Measurements from ENCODE around the gene APBB3.

APBB3 gene

GRCh38 chr5:140568443-140569063, 4.2 kb upstream of the APBB3 start:
- H3K9ac ChIP-seq (ENCODE audit: low read depth, low read length) = no peak overlapping the region
- H3K9me3 ChIP-seq (ENCODE audit: control insufficient read depth, insufficient read depth, low read length) = no peaks in the 10 kb centered on the region
- no peaks in the 10 kb centered on the region for H3K4me1 ChIP-seq (ENCODE audit: insufficient read depth, low read length)
- no peaks in the 10 kb centered on the region; the same call in 1 of the 2 replicates for H3K36me3 ChIP-seq (ENCODE audit: insufficient read depth, low read length)

GRCh38 chr5:140567871-140568270, 3.5 kb upstream of the APBB3 start:
- Histone ChIP-seq H3K36me3 (ENCODE audit: insufficient read depth, low read length) (no peaks in the 10 kb centered on the region; the same call in 1 of the 2 replicates), H3K9ac (ENCODE audit: low read depth, low read length) (no peak overlapping the region), H3K9me3 (ENCODE audit: control insufficient read depth, insufficient read depth, low read length) (no peaks in the 10 kb centered on the region), H3K4me1 (ENCODE audit: insufficient read depth, low read length) (no peaks in the 10 kb centered on the region)

GRCh38 chr5:140567136-140567818, 2.9 kb upstream of the APBB3 start:
- Histone ChIP-seq H3K36me3 (ENCODE audit: insufficient read depth, low read length) (no peaks in the 10 kb centered on the region; the same call in 1 of the 2 replicates), H3K9me3 (ENCODE audit: control insufficient read depth, insufficient read depth, low read length) (no peaks in the 10 kb centered on the region), H3K4me1 (ENCODE audit: insufficient read depth, low read length) (no peaks in the 10 kb centered on the region), H3K9ac (ENCODE audit: low read depth, low read length) (no peak overlapping the region)

GRCh38 chr5:140566665-140567064, 2.3 kb upstream of the APBB3 start:
- Histone ChIP-seq H3K9ac (ENCODE audit: low read depth, low read length) (no peak overlapping the region), H3K4me1 (ENCODE audit: insufficient read depth, low read length) (no peaks in the 10 kb centered on the region), H3K9me3 (ENCODE audit: control insufficient read depth, insufficient read depth, low read length) (no peaks in the 10 kb centered on the region), H3K36me3 (ENCODE audit: insufficient read depth, low read length) (no peaks in the 10 kb centered on the region; the same call in 1 of the 2 replicates)

GRCh38 chr5:140565780-140566095, 1.3 kb upstream of the APBB3 start:
- Histone ChIP-seq H3K9me3 (ENCODE audit: control insufficient read depth, insufficient read depth, low read length) (no peaks in the 10 kb centered on the region), H3K4me1 (ENCODE audit: insufficient read depth, low read length) (no peaks in the 10 kb centered on the region), H3K9ac (ENCODE audit: low read depth, low read length) (peak overlapping the region; percentile 80; the same call in 1 of the 2 replicates), H3K36me3 (ENCODE audit: insufficient read depth, low read length) (no peaks in the 10 kb centered on the region; the same call in 1 of the 2 replicates)

- peak overlapping the region; percentile 80 for H3K9ac ChIP-seq (ENCODE audit: low read depth, low read length)
- no peaks in the 10 kb centered on the region for H3K9me3 ChIP-seq (ENCODE audit: control insufficient read depth, insufficient read depth, low read length)
- no peaks in the 10 kb centered on the region; the same call in 1 of the 2 replicates for H3K36me3 ChIP-seq (ENCODE audit: insufficient read depth, low read length)
- H3K4me1 ChIP-seq (ENCODE audit: insufficient read depth, low read length) = no peaks in the 10 kb centered on the region
Measured at GRCh38 chr5:140565024-140565779, 804 bp upstream of the APBB3 start.

- Histone ChIP-seq H3K9me3 (ENCODE audit: control insufficient read depth, insufficient read depth, low read length) (no peaks in the 10 kb centered on the region), H3K4me1 (ENCODE audit: insufficient read depth, low read length) (no peaks in the 10 kb centered on the region), H3K9ac (ENCODE audit: low read depth, low read length) (peak overlapping the region; percentile 80), H3K36me3 (ENCODE audit: insufficient read depth, low read length) (no peaks in the 10 kb centered on the region; the same call in 1 of the 2 replicates)
Measured at GRCh38 chr5:140563596-140563995, 802 bp downstream of the APBB3 start.

- Histone ChIP-seq H3K9ac (ENCODE audit: low read depth, low read length) (no peak overlapping the region), H3K4me1 (ENCODE audit: insufficient read depth, low read length) (no peaks in the 10 kb centered on the region), H3K9me3 (ENCODE audit: control insufficient read depth, insufficient read depth, low read length) (no peaks in the 10 kb centered on the region), H3K36me3 (ENCODE audit: insufficient read depth, low read length) (no peaks in the 10 kb centered on the region; the same call in 1 of the 2 replicates)
Measured at GRCh38 chr5:140561753-140562523, 2.5 kb downstream of the APBB3 start.

- Histone ChIP-seq H3K36me3 (ENCODE audit: insufficient read depth, low read length) (no peaks in the 10 kb centered on the region), H3K9me3 (ENCODE audit: control insufficient read depth, insufficient read depth, low read length) (no peaks in the 10 kb centered on the region), H3K9ac (ENCODE audit: low read depth, low read length) (no peak overlapping the region)
Measured at GRCh38 chr5:140560227-140560626, 4.2 kb downstream of the APBB3 start.

GRCh38 chr5:140558542-140558941, 5.9 kb downstream of the APBB3 start:
- Histone ChIP-seq H3K9ac (ENCODE audit: low read depth, low read length) (no peak overlapping the region), H3K9me3 (ENCODE audit: control insufficient read depth, insufficient read depth, low read length) (no peaks in the 10 kb centered on the region), H3K4me1 (ENCODE audit: insufficient read depth, low read length) (no peaks in the 10 kb centered on the region), H3K36me3 (ENCODE audit: insufficient read depth, low read length) (peaks cover 4% of the 10 kb centered on the region; the same call in 1 of the 2 replicates)

More at GRCh38 chr5:140560227-140560626, 4.2 kb downstream of the APBB3 start:
- H3K4me1 ChIP-seq (ENCODE audit: insufficient read depth, low read length) = no peaks in the 10 kb centered on the region

GRCh38 chr5:140557965-140558364, 6.4 kb downstream of the APBB3 start:
- Histone ChIP-seq H3K9ac (ENCODE audit: low read depth, low read length) (peak overlapping the region; percentile 90; the same call in 1 of the 2 replicates), H3K4me1 (ENCODE audit: insufficient read depth, low read length) (no peaks in the 10 kb centered on the region), H3K9me3 (ENCODE audit: control insufficient read depth, insufficient read depth, low read length) (no peaks in the 10 kb centered on the region), H3K36me3 (ENCODE audit: insufficient read depth, low read length) (peaks cover 7% of the 10 kb centered on the region; the same call in 1 of the 2 replicates)

GRCh38 chr5:140557136-140557805, 7.1 kb downstream of the APBB3 start, which contains the start of gene SRA1:
Gene SRA1, minus strand, starts transcription at chr5:140557473. Its CDS starts 21 bp downstream, at chr5:140557452.
- H3K9me3 ChIP-seq (ENCODE audit: control insufficient read depth, insufficient read depth, low read length) = no peaks in the 10 kb centered on the region
- H3K36me3 ChIP-seq (ENCODE audit: insufficient read depth, low read length) = peaks cover 9% of the 10 kb centered on the region; the same call in 1 of the 2 replicates
- H3K4me1 ChIP-seq (ENCODE audit: insufficient read depth, low read length) = no peaks in the 10 kb centered on the region
- H3K9ac ChIP-seq (ENCODE audit: low read depth, low read length) = peak within 1 kb of the TSS; percentile 90

GRCh38 chr5:140556438-140556837, 8.0 kb downstream of the APBB3 start:
- peaks cover 12% of the 10 kb centered on the region; the same call in 1 of the 2 replicates for H3K36me3 ChIP-seq (ENCODE audit: insufficient read depth, low read length)
- H3K9ac ChIP-seq (ENCODE audit: low read depth, low read length) = peak overlapping the region; percentile 90
- no peaks in the 10 kb centered on the region for H3K9me3 ChIP-seq (ENCODE audit: control insufficient read depth, insufficient read depth, low read length)
- no peaks in the 10 kb centered on the region for H3K4me1 ChIP-seq (ENCODE audit: insufficient read depth, low read length)

Measured in ES-I3 (cell line).